Parathyroid adenoma (tissue), 2 donors: ENCODE results near the gene CTTNBP2.

Source experiments
- H2AFZ ChIP-seq: fragments of 300-600 bp; sonication (generic); one replicate; pipeline ENCODE4 v1.7.0; 2017; ENCODE audit warnings: antibody characterized with exemption, mild to moderate bottlenecking
- H3K27ac ChIP-seq: fragments of 300-600 bp; sonication (generic); one replicate; pipeline ENCODE4 v1.7.0; 2017
- H3K27me3 ChIP-seq: fragments of 300-600 bp; sonication (generic); one replicate; pipeline ENCODE4 v1.7.0; 2017; ENCODE audit warnings: low read length; ENCODE audit not compliant: control insufficient read depth, insufficient read depth
- H3K36me3 ChIP-seq: fragments of 300-600 bp; sonication (generic); one replicate; pipeline ENCODE4 v1.7.0; 2017; ENCODE audit warnings: low read length; ENCODE audit not compliant: control insufficient read depth, insufficient read depth
- H3K4me1 ChIP-seq: fragments of 300-600 bp; sonication (generic); one replicate; pipeline ENCODE4 v1.7.0; 2017; ENCODE audit warnings: control low read depth
- H3K4me2 ChIP-seq: fragments of 300-600 bp; sonication (generic); one replicate; pipeline ENCODE4 v1.7.0; 2017; ENCODE audit warnings: low read length
- H3K4me3 ChIP-seq: fragments of 300-600 bp; sonication (generic); one replicate; pipeline ENCODE4 v1.7.0; 2017; ENCODE audit warnings: low read depth, low read length
- H3K79me2 ChIP-seq: fragments of 300-600 bp; sonication (generic); one replicate; pipeline ENCODE4 v1.7.0; 2017; ENCODE audit warnings: control low read depth
- H3K9ac ChIP-seq: fragments of 300-600 bp; sonication (generic); one replicate; pipeline ENCODE4 v1.7.0; 2017; ENCODE audit warnings: mild to moderate bottlenecking
- H3K9me3 ChIP-seq: fragments of 300-600 bp; sonication (generic); one replicate; pipeline ENCODE4 v1.7.0; 2017; ENCODE audit warnings: low read length; ENCODE audit not compliant: control insufficient read depth
- TF ChIP-seq, protein P1 (sequence below): fragments of 300-600 bp; sonication (generic); IDR thresholded peaks from one replicate; pipeline ENCODE4 v1.7.0; 2017; ENCODE audit warnings: antibody characterized with exemption, mild to moderate bottlenecking
- donor health status: primary hyperparathyroidism.

The CTTNBP2 gene

DNA sequence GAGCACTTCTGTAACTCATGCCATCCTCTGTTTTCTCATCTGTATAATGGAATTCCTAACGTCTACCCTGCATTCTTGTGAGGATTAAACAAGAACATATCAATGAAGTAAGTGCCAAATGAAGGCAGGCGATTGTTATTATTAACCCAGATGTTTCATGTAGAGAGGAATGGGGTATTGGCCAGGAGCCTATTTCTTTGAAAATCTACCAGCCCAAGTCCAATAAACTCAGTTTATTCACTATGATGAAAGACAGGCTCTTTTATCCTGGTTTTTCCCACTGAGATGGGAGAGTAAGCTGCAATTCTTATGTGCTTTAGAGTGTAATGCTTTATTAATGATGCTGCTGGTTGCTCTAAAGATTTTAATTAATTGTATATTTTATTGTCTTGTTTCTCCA lies 9.6 kb downstream of the CTTNBP2 start:
- H3K36me3 ChIP-seq: no peaks in the 10 kb centered on the region
- H3K9ac ChIP-seq: no peak overlapping the region
- H3K4me3 ChIP-seq: no peak overlapping the region
- H3K4me2 ChIP-seq: no peak overlapping the region
- no peaks in the 10 kb centered on the region for H3K9me3 ChIP-seq
- no peak overlapping the region for H3K27ac ChIP-seq
- H3K4me1 ChIP-seq: no peaks in the 10 kb centered on the region
- no peaks in the 10 kb centered on the region for H3K27me3 ChIP-seq
- TF ChIP-seq, protein P1, sequence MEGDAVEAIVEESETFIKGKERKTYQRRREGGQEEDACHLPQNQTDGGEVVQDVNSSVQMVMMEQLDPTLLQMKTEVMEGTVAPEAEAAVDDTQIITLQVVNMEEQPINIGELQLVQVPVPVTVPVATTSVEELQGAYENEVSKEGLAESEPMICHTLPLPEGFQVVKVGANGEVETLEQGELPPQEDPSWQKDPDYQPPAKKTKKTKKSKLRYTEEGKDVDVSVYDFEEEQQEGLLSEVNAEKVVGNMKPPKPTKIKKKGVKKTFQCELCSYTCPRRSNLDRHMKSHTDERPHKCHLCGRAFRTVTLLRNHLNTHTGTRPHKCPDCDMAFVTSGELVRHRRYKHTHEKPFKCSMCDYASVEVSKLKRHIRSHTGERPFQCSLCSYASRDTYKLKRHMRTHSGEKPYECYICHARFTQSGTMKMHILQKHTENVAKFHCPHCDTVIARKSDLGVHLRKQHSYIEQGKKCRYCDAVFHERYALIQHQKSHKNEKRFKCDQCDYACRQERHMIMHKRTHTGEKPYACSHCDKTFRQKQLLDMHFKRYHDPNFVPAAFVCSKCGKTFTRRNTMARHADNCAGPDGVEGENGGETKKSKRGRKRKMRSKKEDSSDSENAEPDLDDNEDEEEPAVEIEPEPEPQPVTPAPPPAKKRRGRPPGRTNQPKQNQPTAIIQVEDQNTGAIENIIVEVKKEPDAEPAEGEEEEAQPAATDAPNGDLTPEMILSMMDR: no peak
- peaks cover 2% of the 10 kb centered on the region for H3K79me2 ChIP-seq
- H2AFZ ChIP-seq: no peak overlapping the region

DNA sequence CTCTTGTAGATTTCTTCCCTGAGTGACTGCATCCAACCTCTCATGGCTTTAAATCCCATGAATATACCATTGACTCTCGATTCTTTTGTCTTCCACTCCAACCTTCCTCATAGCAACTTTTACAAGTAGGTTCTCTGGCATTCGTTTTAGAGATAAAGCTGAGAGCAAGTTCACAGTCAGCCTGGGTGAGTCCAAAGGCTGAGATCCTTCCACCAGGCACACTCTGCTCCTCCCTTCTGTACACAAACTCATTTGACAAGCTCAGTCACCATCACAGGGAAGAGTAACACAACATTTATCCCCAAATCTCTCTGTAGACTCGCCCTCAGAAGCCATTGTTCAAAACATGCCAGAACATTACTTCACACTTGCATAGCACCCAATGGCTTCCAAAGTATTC lies 10.9 kb downstream of the CTTNBP2 start:
- no peak overlapping the region for H3K27ac ChIP-seq

DNA sequence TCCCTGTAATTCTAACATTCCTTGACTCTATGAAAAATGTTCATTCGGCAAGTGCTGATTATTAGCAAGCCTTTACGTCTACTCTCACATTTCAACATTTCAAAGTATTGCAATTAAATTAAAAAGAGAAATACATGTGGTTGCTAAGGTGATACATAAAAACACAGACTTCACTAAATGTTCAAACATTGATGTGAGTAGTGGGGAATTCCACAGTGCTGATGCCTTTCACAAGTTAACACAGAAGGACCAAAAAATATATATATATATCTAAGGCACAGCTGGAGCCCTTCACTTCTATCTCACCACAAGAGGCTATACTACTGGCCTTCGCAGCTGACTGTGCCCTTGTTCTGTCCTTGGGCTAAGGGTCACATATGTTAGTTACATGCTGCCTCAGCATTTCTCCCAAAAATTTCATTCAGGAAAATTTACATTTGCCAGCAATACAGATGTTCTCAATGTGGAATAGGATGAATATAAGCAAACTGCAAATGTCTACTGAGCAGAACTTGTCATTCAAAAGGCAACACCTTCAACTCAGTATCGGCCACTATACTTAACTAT lies 13.9 kb downstream of the CTTNBP2 start:
- Histone ChIP-seq H3K9me3 (no peaks in the 10 kb centered on the region), H3K36me3 (no peaks in the 10 kb centered on the region), H3K4me1 (no peaks in the 10 kb centered on the region), H3K4me2 (no peak overlapping the region), H2AFZ (no peak overlapping the region), H3K79me2 (peaks cover 2% of the 10 kb centered on the region), H3K4me3 (no peak overlapping the region), H3K27me3 (no peaks in the 10 kb centered on the region), H3K9ac (no peak overlapping the region), H3K27ac (no peak overlapping the region)
- TF ChIP-seq, protein P1: no peak

More for the DNA sequence above, 10.9 kb downstream of the CTTNBP2 start:
- Histone ChIP-seq H3K79me2 (peaks cover 2% of the 10 kb centered on the region), H2AFZ (no peak overlapping the region), H3K36me3 (no peaks in the 10 kb centered on the region), H3K9me3 (no peaks in the 10 kb centered on the region), H3K9ac (no peak overlapping the region), H3K4me3 (no peak overlapping the region), H3K27me3 (no peaks in the 10 kb centered on the region), H3K4me1 (no peaks in the 10 kb centered on the region), H3K4me2 (no peak overlapping the region)
- TF ChIP-seq, protein P1: no peak

DNA sequence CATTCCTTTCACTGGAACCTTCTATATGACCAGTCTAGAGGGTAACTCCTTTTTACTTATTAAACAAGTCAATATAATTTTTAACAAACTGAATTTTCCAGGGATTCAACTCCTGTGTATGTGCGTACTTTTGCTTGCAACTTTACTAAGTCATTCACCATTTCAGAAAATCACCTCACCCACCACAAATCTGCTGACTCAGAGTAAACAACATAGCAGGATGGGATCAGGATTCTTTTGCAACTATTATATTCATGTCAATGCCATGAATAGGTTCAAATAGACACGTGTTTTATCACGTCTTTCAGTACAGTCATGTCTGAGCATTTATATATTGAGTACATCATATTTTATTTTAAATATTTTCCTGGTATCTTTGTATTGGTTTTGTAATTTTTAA lies 14.5 kb downstream of the CTTNBP2 start:
- peaks cover 2% of the 10 kb centered on the region for H3K79me2 ChIP-seq
- H3K4me3 ChIP-seq: no peak overlapping the region
- H3K27ac ChIP-seq: no peak overlapping the region
- no peak overlapping the region for H3K4me2 ChIP-seq
- no peaks in the 10 kb centered on the region for H3K36me3 ChIP-seq
- no peaks in the 10 kb centered on the region for H3K27me3 ChIP-seq
- H3K4me1 ChIP-seq: no peaks in the 10 kb centered on the region
- H3K9me3 ChIP-seq: no peaks in the 10 kb centered on the region
- TF ChIP-seq, protein P1: no peak
- H2AFZ ChIP-seq: no peak overlapping the region
- no peak overlapping the region for H3K9ac ChIP-seq

DNA sequence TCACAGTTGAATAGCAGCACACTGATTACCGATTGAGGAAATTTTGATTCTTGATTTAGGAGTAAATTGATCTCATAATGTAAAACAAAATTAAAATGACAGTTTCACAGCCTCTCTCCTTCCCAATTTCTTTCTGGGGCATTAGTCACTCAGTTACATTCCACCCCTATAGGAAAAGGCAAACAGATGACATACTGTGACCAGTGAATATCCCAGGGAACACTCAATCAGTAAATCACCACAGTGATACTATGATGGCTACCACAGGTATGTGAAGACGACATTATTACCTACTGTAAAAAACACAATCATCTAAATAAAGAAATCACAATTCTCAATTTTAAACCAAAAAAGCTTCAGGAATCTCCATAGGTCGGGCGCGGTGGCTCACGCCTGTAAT lies 15.5 kb downstream of the CTTNBP2 start:
- TF ChIP-seq, protein P1: no peak
- H3K79me2 ChIP-seq: peaks cover 2% of the 10 kb centered on the region
- no peak overlapping the region for H3K4me3 ChIP-seq
- no peaks in the 10 kb centered on the region for H3K36me3 ChIP-seq
- no peaks in the 10 kb centered on the region for H3K27me3 ChIP-seq
- no peak overlapping the region for H2AFZ ChIP-seq
- H3K9me3 ChIP-seq: no peaks in the 10 kb centered on the region
- H3K9ac ChIP-seq: no peak overlapping the region
- no peak overlapping the region for H3K4me2 ChIP-seq
- H3K4me1 ChIP-seq: no peaks in the 10 kb centered on the region
- no peak overlapping the region for H3K27ac ChIP-seq
